Ovary (tissue), 3 donors: ENCODE data around the gene OR10G7.

Experiments used
- POLR2A ChIP-seq: fragments of 450-650 bp; IDR thresholded peaks from one replicate; pipeline ENCODE4 v1.6.1; 2017; ENCODE audit warnings: antibody characterized with exemption, mild to moderate bottlenecking, moderate library complexity
- TF ChIP-seq, protein P1 (sequence below), 3 donors: fragments of 450-650 bp in 2 of 3; fragments of 200-600 bp in 1 of 3; IDR thresholded peaks; one replicate each; pipeline versions ENCODE4 v1.5.1 to v1.8.0; 2016 to 2022; ENCODE audit warnings: antibody characterized with exemption in 3 of 3, mild to moderate bottlenecking in 1 of 3
- donor health status: DM: no; HTN: no; CAD: no.

DNA sequence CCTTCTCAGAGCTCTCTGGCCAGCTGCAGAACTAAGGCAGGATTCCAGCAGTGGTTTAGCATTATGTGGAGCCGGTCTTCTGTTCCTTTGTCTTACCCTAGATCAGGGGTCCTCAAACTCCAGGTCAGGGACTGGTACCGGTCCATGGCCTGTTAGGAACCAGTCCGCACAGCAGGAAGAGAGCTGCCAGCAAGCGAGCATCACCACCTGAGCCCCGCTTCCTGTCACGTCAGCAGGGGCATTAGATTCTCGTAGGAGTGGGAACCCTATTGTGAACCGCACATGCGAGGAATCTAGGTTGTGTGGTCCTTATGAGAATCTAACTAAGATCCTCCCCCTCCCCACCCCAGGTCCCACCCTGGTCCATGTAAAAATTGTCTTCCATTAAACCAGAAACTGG lies 1.6 kb downstream of the OR10G7 start:
- TF ChIP-seq, protein P1, sequence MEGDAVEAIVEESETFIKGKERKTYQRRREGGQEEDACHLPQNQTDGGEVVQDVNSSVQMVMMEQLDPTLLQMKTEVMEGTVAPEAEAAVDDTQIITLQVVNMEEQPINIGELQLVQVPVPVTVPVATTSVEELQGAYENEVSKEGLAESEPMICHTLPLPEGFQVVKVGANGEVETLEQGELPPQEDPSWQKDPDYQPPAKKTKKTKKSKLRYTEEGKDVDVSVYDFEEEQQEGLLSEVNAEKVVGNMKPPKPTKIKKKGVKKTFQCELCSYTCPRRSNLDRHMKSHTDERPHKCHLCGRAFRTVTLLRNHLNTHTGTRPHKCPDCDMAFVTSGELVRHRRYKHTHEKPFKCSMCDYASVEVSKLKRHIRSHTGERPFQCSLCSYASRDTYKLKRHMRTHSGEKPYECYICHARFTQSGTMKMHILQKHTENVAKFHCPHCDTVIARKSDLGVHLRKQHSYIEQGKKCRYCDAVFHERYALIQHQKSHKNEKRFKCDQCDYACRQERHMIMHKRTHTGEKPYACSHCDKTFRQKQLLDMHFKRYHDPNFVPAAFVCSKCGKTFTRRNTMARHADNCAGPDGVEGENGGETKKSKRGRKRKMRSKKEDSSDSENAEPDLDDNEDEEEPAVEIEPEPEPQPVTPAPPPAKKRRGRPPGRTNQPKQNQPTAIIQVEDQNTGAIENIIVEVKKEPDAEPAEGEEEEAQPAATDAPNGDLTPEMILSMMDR (IDR thresholded peaks at IDR 0.05), result no peak
- no peak for TF ChIP-seq POLR2A
